HepG2 (cell line): ENCODE data around the gene NEU4. TPM values are rescaled to one million over a fixed set of nuclear protein-coding genes. Genes with fewer than 3 reads are reported as not detected.

Experiments used
- FOXJ3 ChIP-seq: sonication (generic); formaldehyde crosslinking; IDR thresholded peaks from 2 replicates; pipeline ENCODE4 v1.4.0; 2020; ENCODE audit warnings: missing genetic modification reagents, mild to moderate bottlenecking, borderline replicate concordance
- HNRNPL ChIP-seq: fragments of 200-400 bp; formaldehyde crosslinking; IDR thresholded peaks from 2 replicates; pipeline ENCODE4 v1.6.1; 2017; ENCODE audit warnings: mild to moderate bottlenecking, low read depth, low read length
- NFE2L1 ChIP-seq: sonication (generic); formaldehyde crosslinking; IDR thresholded peaks from 2 replicates; pipeline ENCODE4 v1.4.0; 2020; ENCODE audit warnings: missing genetic modification reagents, mild to moderate bottlenecking, borderline replicate concordance
- RAD21 ChIP-seq: fragments of 450-650 bp; formaldehyde crosslinking; IDR thresholded peaks from 2 replicates; pipeline ENCODE4 v1.5.0; 2020; ENCODE audit warnings: mild to moderate bottlenecking
- RBFOX2 ChIP-seq: fragments of 200-400 bp; formaldehyde crosslinking; IDR thresholded peaks from 2 replicates; pipeline ENCODE4 v1.6.1; 2017; ENCODE audit warnings: low read depth, mild to moderate bottlenecking, low read length
- RXRB ChIP-seq: IDR thresholded peaks from 2 replicates; pipeline ENCODE4 v1.6.1; 2016; ENCODE audit warnings: borderline replicate concordance, missing genetic modification reagents, missing compliant biosample characterization
- SATB2 ChIP-seq: sonication (generic); formaldehyde crosslinking; IDR thresholded peaks from 2 replicates; pipeline ENCODE4 v1.5.0; 2020; ENCODE audit warnings: missing genetic modification reagents
- SP5 ChIP-seq: IDR thresholded peaks from 2 replicates; pipeline ENCODE4 v1.6.1; 2016; ENCODE audit warnings: low read depth, borderline replicate concordance
- ZC3H4 ChIP-seq: sonication (generic); formaldehyde crosslinking; IDR thresholded peaks from 2 replicates; pipeline ENCODE4 v1.4.0; 2020; ENCODE audit warnings: missing genetic modification reagents, borderline replicate concordance
- ZNF230 ChIP-seq: sonication (generic); formaldehyde crosslinking; IDR thresholded peaks from 2 replicates; pipeline ENCODE4 v1.4.0; 2020; ENCODE audit warnings: mild to moderate bottlenecking, missing genetic modification reagents
- ZNF34 ChIP-seq: sonication (generic); formaldehyde crosslinking; IDR thresholded peaks from 2 replicates; pipeline ENCODE4 v1.4.0; 2020; ENCODE audit warnings: mild to moderate bottlenecking, missing genetic modification reagents, borderline replicate concordance
- ZNF678 ChIP-seq: sonication (generic); formaldehyde crosslinking; IDR thresholded peaks from 2 replicates; pipeline ENCODE4 v1.4.0; 2020; ENCODE audit warnings: mild to moderate bottlenecking, missing genetic modification reagents
- polyA plus RNA-seq, 8 experiments: library from polyadenylated mRNA; depleted of rRNA in 3 of 8; stranded (reverse) in 7 of 8; unstranded in 1 of 8; fragments of >200 nt; fragmentation: Illumina TruSeq in 4 of 8; extraction: Trizol in 4 of 8; gene quantifications; 2 replicates each; pipeline versions ENCODE4 v1.2.1 to v1.2.3, GENCODE V29; 2011 to 2016; ENCODE audit warnings: low read depth in 4 of 8, missing spikeins in 1 of 8, mixed read lengths in 1 of 8; ENCODE audit not compliant: insufficient read depth in 1 of 8
- total RNA-seq, 5 experiments: library from RNA; depleted of rRNA; stranded (reverse); fragments of >200 nt; fragmentation: Illumina TruSeq; extraction: Trizol; gene quantifications; 2 replicates each; pipeline ENCODE4 v1.2.3, GENCODE V29; 2016; ENCODE audit warnings: low read depth in 1 of 5
- TF ChIP-seq, protein P1 (sequence below): sonication (generic); formaldehyde crosslinking; IDR thresholded peaks from 2 replicates; pipeline ENCODE4 v1.5.1; 2020; ENCODE audit warnings: mild to moderate bottlenecking, missing genetic modification reagents, borderline replicate concordance
- TF ChIP-seq, protein P2 (sequence below): sonication (generic); formaldehyde crosslinking; IDR thresholded peaks from 2 replicates; pipeline ENCODE4 v1.5.0; 2020; ENCODE audit warnings: mild to moderate bottlenecking, missing genetic modification reagents, borderline replicate concordance
- TF ChIP-seq, protein P3 (sequence below), 2 experiments: sonication (generic) in 1 of 2; formaldehyde crosslinking in 1 of 2; IDR thresholded peaks; 2 replicates each; pipeline versions ENCODE4 v1.6.1 to v1.9.0; 2014 to 2022; ENCODE audit warnings: antibody characterized with exemption in 1 of 2, borderline replicate concordance in 1 of 2, inconsistent platforms in 1 of 2, low read depth in 1 of 2, missing genetic modification reagents in 1 of 2

Gene NEU4
- total and polyA plus RNA-seq, 2 of the 13 experiments (the other 11 are each of a cell fraction or from before 2014, with no cell fraction given): 53.5 to 107 TPM

DNA sequence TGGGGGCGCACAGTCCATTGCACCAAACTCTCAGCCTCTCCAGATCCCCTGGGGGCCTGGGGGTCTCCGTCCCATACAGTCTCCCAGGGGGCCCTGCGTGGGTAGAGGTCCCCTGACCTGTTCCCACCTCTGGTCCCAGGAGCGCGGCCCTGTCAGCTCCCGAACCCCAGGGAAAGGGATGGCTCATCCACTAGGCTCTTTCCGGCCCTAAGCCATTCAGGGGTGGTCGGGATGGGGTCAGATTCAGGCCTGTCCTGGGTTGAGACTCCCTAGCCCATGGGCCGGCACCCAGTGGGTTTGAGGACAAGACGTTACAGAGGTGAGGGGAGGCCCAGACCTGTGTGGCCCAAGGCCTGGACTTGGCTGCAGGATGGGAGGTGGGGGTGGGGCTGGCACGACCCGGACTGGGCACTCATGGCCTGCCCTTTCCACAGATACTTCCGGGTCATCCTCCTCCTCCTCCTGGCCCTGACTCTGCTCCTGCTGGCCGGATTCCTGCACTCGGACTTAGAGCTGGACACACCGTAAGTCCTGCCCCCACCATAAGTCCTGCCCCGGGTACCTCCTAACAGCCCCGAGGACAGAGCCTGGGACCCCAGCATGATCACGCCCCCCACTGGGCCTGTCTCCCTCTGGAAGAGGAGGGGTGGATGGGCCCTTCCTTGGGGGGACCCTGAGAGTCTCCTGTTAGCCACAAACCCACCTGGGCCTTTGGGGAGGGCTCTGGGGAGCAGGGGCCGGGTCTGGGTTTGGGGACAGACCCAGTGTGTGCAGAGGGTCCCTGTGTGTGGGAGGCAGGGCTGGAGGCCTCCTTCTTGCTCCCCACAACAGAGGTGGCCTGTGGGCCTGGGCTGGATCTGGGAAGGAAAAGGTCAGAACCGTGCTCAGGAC, 10.1 kb upstream of the NEU4 start (continued):
- TF ChIP-seq, protein P1, sequence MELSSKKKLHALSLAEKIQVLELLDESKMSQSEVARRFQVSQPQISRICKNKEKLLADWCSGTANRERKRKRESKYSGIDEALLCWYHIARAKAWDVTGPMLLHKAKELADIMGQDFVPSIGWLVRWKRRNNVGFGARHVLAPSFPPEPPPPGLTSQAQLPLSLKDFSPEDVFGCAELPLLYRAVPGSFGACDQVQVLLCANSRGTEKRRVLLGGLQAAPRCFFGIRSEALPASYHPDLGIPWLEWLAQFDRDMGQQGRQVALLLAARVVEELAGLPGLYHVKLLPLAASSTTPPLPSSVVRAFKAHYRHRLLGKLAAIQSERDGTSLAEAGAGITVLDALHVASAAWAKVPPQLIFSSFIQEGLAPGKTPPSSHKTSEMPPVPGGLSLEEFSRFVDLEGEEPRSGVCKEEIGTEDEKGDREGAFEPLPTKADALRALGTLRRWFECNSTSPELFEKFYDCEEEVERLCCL (CRISPR knock-in tag): no peak
- TF ChIP-seq, protein P2, sequence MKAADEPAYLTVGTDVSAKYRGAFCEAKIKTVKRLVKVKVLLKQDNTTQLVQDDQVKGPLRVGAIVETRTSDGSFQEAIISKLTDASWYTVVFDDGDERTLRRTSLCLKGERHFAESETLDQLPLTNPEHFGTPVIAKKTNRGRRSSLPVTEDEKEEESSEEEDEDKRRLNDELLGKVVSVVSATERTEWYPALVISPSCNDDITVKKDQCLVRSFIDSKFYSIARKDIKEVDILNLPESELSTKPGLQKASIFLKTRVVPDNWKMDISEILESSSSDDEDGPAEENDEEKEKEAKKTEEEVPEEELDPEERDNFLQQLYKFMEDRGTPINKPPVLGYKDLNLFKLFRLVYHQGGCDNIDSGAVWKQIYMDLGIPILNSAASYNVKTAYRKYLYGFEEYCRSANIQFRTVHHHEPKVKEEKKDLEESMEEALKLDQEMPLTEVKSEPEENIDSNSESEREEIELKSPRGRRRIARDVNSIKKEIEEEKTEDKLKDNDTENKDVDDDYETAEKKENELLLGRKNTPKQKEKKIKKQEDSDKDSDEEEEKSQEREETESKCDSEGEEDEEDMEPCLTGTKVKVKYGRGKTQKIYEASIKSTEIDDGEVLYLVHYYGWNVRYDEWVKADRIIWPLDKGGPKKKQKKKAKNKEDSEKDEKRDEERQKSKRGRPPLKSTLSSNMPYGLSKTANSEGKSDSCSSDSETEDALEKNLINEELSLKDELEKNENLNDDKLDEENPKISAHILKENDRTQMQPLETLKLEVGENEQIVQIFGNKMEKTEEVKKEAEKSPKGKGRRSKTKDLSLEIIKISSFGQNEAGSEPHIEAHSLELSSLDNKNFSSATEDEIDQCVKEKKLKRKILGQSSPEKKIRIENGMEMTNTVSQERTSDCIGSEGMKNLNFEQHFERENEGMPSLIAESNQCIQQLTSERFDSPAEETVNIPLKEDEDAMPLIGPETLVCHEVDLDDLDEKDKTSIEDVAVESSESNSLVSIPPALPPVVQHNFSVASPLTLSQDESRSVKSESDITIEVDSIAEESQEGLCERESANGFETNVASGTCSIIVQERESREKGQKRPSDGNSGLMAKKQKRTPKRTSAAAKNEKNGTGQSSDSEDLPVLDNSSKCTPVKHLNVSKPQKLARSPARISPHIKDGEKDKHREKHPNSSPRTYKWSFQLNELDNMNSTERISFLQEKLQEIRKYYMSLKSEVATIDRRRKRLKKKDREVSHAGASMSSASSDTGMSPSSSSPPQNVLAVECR (CRISPR knock-in tag): peak; percentile 61
- TF ChIP-seq ZNF230: no peak
- TF ChIP-seq SP5 (CRISPR knock-in tag): 0 out of 2 replicates have a peak, but pooled peaks have one; percentile 27
- no peak for TF ChIP-seq ZC3H4 (CRISPR knock-in tag)
- TF ChIP-seq RAD21: no peak
- TF ChIP-seq NFE2L1: no peak
- TF ChIP-seq FOXJ3 (CRISPR knock-in tag): no peak
- TF ChIP-seq SATB2 (CRISPR knock-in tag): no peak
- 0 out of 2 replicates have a peak, but pooled peaks have one; percentile 30 for TF ChIP-seq RBFOX2
- TF ChIP-seq, protein P3, sequence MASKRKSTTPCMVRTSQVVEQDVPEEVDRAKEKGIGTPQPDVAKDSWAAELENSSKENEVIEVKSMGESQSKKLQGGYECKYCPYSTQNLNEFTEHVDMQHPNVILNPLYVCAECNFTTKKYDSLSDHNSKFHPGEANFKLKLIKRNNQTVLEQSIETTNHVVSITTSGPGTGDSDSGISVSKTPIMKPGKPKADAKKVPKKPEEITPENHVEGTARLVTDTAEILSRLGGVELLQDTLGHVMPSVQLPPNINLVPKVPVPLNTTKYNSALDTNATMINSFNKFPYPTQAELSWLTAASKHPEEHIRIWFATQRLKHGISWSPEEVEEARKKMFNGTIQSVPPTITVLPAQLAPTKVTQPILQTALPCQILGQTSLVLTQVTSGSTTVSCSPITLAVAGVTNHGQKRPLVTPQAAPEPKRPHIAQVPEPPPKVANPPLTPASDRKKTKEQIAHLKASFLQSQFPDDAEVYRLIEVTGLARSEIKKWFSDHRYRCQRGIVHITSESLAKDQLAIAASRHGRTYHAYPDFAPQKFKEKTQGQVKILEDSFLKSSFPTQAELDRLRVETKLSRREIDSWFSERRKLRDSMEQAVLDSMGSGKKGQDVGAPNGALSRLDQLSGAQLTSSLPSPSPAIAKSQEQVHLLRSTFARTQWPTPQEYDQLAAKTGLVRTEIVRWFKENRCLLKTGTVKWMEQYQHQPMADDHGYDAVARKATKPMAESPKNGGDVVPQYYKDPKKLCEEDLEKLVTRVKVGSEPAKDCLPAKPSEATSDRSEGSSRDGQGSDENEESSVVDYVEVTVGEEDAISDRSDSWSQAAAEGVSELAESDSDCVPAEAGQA (IDR thresholded peaks at IDR 0.05; ENCODE audit: low read depth): no peak
- TF ChIP-seq, protein P3 (CRISPR knock-in tag; IDR thresholded peaks at IDR 0.05; ENCODE audit: borderline replicate concordance): no peak
- peak; percentile 90 for TF ChIP-seq HNRNPL
- no peak for TF ChIP-seq RXRB
- TF ChIP-seq ZNF678: no peak
- no peak for TF ChIP-seq ZNF34 (CRISPR knock-in tag)
